ENCODE results near the gene CATSPERD. TPM values are rescaled to one million over a fixed set of nuclear protein-coding genes. Genes with fewer than 3 reads are reported as not detected.

The CATSPERD gene
- total RNA-seq, 1 experiment from 2014 or later = 0.50 TPM

DNA sequence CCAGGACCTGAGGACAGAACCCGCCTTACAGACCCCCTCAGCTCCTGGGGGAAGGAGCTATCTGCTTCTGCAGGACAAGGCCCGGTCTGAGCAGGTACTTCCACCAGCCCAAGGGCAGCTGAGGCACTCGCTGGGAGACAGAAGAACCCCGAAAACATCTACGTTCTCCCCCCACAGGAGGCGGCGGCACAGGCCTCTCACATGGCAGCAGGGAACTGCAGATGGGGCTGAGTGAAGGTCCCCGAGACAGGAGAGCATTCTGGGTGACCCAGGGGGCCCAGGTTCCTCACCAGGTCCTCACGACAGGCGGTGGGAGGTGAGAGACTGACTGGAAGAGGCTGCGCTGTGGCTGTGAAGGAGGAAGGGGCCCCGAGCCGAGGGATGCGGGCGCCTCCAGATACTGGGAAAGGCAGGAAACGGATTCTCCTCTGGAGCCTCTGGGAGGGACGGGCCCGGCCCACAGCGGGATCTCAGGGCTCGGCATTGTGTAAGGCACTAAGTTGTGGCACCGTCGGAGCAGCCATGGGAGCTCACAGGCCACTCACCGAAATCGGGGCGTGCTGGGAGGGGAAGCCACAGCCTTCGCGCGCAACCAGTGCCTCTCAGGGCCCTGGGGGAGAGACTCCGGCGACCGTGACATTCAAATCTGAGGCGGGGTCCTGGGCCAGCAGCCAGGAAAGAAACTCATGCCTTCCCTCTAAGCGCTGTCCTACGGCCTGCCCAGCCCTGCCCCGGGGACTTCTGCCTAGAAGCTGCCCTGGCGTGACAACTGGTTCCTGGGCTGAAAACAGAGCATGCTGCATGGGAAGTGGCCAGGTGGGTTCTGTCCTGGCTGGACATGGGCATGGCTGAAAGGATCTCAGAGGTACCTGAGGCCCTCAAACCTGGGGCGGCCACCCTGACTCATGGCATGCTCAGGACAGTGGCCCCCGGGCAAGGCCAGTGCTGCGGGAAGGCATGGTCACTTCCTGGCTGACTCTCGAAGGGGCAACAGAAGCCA is 16.3 kb upstream of the CATSPERD start (continued):
- TF ChIP-seq ATF1 (CRISPR knock-in tag; IDR thresholded peaks at IDR 0.05) (no peak), E2F4 (CRISPR knock-in tag; IDR thresholded peaks at IDR 0.05; ENCODE audit: borderline replicate concordance, low read depth) (no peak), JUN (CRISPR knock-in tag; IDR thresholded peaks at IDR 0.05) (no peak), GABPB1 (CRISPR knock-in tag; IDR thresholded peaks at IDR 0.05) (no peak), EMX1 (CRISPR knock-in tag; IDR thresholded peaks at IDR 0.05) (no peak), ZNF396 (CRISPR knock-in tag; IDR thresholded peaks at IDR 0.05; ENCODE audit: borderline replicate concordance) (no peak), KAT7 (CRISPR knock-in tag; IDR thresholded peaks at IDR 0.05; ENCODE audit: borderline replicate concordance) (no peak)
- TF ChIP-seq, protein P1, sequence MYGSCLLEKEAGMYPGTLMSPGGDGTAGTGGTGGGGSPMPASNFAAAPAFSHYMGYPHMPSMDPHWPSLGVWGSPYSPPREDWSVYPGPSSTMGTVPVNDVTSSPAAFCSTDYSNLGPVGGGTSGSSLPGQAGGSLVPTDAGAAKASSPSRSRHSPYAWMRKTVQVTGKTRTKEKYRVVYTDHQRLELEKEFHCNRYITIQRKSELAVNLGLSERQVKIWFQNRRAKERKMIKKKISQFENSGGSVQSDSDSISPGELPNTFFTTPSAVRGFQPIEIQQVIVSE (CRISPR knock-in tag; IDR thresholded peaks at IDR 0.05; ENCODE audit: borderline replicate concordance) = no peak
- TF ChIP-seq, protein P2, sequence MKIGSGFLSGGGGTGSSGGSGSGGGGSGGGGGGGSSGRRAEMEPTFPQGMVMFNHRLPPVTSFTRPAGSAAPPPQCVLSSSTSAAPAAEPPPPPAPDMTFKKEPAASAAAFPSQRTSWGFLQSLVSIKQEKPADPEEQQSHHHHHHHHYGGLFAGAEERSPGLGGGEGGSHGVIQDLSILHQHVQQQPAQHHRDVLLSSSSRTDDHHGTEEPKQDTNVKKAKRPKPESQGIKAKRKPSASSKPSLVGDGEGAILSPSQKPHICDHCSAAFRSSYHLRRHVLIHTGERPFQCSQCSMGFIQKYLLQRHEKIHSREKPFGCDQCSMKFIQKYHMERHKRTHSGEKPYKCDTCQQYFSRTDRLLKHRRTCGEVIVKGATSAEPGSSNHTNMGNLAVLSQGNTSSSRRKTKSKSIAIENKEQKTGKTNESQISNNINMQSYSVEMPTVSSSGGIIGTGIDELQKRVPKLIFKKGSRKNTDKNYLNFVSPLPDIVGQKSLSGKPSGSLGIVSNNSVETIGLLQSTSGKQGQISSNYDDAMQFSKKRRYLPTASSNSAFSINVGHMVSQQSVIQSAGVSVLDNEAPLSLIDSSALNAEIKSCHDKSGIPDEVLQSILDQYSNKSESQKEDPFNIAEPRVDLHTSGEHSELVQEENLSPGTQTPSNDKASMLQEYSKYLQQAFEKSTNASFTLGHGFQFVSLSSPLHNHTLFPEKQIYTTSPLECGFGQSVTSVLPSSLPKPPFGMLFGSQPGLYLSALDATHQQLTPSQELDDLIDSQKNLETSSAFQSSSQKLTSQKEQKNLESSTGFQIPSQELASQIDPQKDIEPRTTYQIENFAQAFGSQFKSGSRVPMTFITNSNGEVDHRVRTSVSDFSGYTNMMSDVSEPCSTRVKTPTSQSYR (CRISPR knock-in tag; IDR thresholded peaks at IDR 0.05) = no peak

- DNase-seq (ENCODE audit: low spot score) = no peak
- no peak for ATAC-seq
- TF ChIP-seq KAT7 (CRISPR knock-in tag; IDR thresholded peaks at IDR 0.05; ENCODE audit: borderline replicate concordance) (no peak), TEAD4 (CRISPR knock-in tag; IDR thresholded peaks at IDR 0.05) (no peak), PRRX2 (CRISPR knock-in tag; IDR thresholded peaks at IDR 0.05) (no peak), ZBTB43 (CRISPR knock-in tag; IDR thresholded peaks at IDR 0.05) (no peak), JUN (CRISPR knock-in tag; IDR thresholded peaks at IDR 0.05) (no peak), NFATC4 (CRISPR knock-in tag; IDR thresholded peaks at IDR 0.05) (no peak), MXD4 (CRISPR knock-in tag; IDR thresholded peaks at IDR 0.05; ENCODE audit: borderline replicate concordance) (no peak), ATF6 (CRISPR knock-in tag; IDR thresholded peaks at IDR 0.05) (no peak), ZNF423 (CRISPR knock-in tag; IDR thresholded peaks at IDR 0.05) (no peak), SOX15 (CRISPR knock-in tag; IDR thresholded peaks at IDR 0.05) (no peak)
- TF ChIP-seq, protein P3, sequence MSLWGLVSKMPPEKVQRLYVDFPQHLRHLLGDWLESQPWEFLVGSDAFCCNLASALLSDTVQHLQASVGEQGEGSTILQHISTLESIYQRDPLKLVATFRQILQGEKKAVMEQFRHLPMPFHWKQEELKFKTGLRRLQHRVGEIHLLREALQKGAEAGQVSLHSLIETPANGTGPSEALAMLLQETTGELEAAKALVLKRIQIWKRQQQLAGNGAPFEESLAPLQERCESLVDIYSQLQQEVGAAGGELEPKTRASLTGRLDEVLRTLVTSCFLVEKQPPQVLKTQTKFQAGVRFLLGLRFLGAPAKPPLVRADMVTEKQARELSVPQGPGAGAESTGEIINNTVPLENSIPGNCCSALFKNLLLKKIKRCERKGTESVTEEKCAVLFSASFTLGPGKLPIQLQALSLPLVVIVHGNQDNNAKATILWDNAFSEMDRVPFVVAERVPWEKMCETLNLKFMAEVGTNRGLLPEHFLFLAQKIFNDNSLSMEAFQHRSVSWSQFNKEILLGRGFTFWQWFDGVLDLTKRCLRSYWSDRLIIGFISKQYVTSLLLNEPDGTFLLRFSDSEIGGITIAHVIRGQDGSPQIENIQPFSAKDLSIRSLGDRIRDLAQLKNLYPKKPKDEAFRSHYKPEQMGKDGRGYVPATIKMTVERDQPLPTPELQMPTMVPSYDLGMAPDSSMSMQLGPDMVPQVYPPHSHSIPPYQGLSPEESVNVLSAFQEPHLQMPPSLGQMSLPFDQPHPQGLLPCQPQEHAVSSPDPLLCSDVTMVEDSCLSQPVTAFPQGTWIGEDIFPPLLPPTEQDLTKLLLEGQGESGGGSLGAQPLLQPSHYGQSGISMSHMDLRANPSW (CRISPR knock-in tag; conservative IDR thresholded peaks at IDR 0.05; ENCODE audit: low read depth) = no peak
- TF ChIP-seq, protein P2 (CRISPR knock-in tag; IDR thresholded peaks at IDR 0.05) = no peak
- TF ChIP-seq, protein P4, sequence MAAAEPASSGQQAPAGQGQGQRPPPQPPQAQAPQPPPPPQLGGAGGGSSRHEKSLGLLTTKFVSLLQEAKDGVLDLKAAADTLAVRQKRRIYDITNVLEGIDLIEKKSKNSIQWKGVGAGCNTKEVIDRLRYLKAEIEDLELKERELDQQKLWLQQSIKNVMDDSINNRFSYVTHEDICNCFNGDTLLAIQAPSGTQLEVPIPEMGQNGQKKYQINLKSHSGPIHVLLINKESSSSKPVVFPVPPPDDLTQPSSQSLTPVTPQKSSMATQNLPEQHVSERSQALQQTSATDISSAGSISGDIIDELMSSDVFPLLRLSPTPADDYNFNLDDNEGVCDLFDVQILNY (CRISPR knock-in tag; IDR thresholded peaks at IDR 0.05) = no peak
- ChIA-PET CTCF (interaction anchor here (0.6 to 1.2 kb wide), 2 partner anchors 16 to 116 kb away, joined by 4 read pairs; partner anchors contain the start of gene RPL36), POLR2A (interaction anchor here (0.8 kb wide), 1 partner anchor 8 kb away, joined by 4 read pairs; no protein-coding TSS in a partner anchor)
- Mint-ChIP-seq H3K4me3 (no peak overlapping the region), H3K36me3 (peaks cover 63% of the 10 kb centered on the region), H3K9me3 (peaks cover 5% of the 10 kb centered on the region; the same call in 1 of the 2 replicates), H3K4me1 (no peaks in the 10 kb centered on the region), H3K27me3 (ENCODE audit: low read depth) (no peaks in the 10 kb centered on the region), H3K27ac (no peak overlapping the region)
Measured at GRCh38 chr19:5705552-5705951, 14.9 kb upstream of the CATSPERD start.
